HFFc6 (cell line): ENCODE data around the gene FAM181A. TPM values are rescaled to one million over a fixed set of nuclear protein-coding genes. Genes with fewer than 3 reads are reported as not detected.

Experiments used
- DNase-seq: peaks from one replicate; pipeline ENCODE4 v3.0.0-alpha.2; 2018
- H3K27ac Mint-ChIP-seq: 2 replicates; pipeline ENCODE4 v1.8.0; 2020; ENCODE audit warnings: mild to moderate bottlenecking, mixed read lengths
- H3K27me3 Mint-ChIP-seq: 2 replicates; pipeline ENCODE4 v1.8.0; 2021; ENCODE audit warnings: mild to moderate bottlenecking, moderate library complexity, mixed read lengths; ENCODE audit not compliant: insufficient read depth
- H3K36me3 Mint-ChIP-seq: 2 replicates; pipeline ENCODE4 v1.8.0; 2021; ENCODE audit warnings: low read depth, mixed read lengths
- H3K4me1 Mint-ChIP-seq: 2 replicates; pipeline ENCODE4 v1.8.0; 2020; ENCODE audit warnings: low read depth, mixed read lengths
- H3K4me3 Mint-ChIP-seq: 2 replicates; pipeline ENCODE4 v1.8.0; 2020; ENCODE audit warnings: mild to moderate bottlenecking, moderate library complexity, mixed read lengths
- H3K9me3 Mint-ChIP-seq: 2 replicates; pipeline ENCODE4 v1.8.0; 2020; ENCODE audit warnings: mild to moderate bottlenecking, mixed read lengths
- CTCF ChIP-seq: fragments of 200-600 bp; sonication (generic); IDR thresholded peaks from 2 replicates; pipeline ENCODE4 v1.5.0; 2021; ENCODE audit warnings: antibody characterized with exemption, mild to moderate bottlenecking
- total RNA-seq, 6 experiments: library from RNA; stranded (reverse); fragmentation: NEBNext Ultra II Directional; extraction: Animal tissue kit (Norgen Biotek cat#: 25700); gene quantifications; 2 replicates in 1 of 6; 3 replicates in 5 of 6; pipeline ENCODE4 v1.2.3, GENCODE V29; 2021

The FAM181A gene
- total RNA-seq, 6 experiments from 2014 or later, result not detected

GRCh38 chr14:93928184-93929047 is 1.3 kb downstream of the FAM181A start:
- no peak for DNase-seq
- H3K27ac Mint-ChIP-seq, result no peak overlapping the region
- peaks cover 25% of the 10 kb centered on the region for H3K27me3 Mint-ChIP-seq
- no peaks in the 10 kb centered on the region for H3K36me3 Mint-ChIP-seq
- H3K9me3 Mint-ChIP-seq, result no peaks in the 10 kb centered on the region
- TF ChIP-seq CTCF, result no peak
- no peak overlapping the region for H3K4me3 Mint-ChIP-seq
- H3K4me1 Mint-ChIP-seq, result no peaks in the 10 kb centered on the region

- no peak overlapping the region for H3K27ac Mint-ChIP-seq
- no peaks in the 10 kb centered on the region for H3K36me3 Mint-ChIP-seq
- H3K4me3 Mint-ChIP-seq, result no peak overlapping the region
- peaks cover 29% of the 10 kb centered on the region for H3K27me3 Mint-ChIP-seq
- TF ChIP-seq CTCF, result no peak
- no peaks in the 10 kb centered on the region for H3K4me1 Mint-ChIP-seq
- no peak for DNase-seq
- no peaks in the 10 kb centered on the region for H3K9me3 Mint-ChIP-seq
These were observed 1.9 kb downstream of the FAM181A start for GRCh38 chr14:93929048-93929535.

- Mint-ChIP-seq H3K4me3 (no peak overlapping the region), H3K27me3 (peaks cover 34% of the 10 kb centered on the region), H3K27ac (no peak overlapping the region), H3K4me1 (no peaks in the 10 kb centered on the region), H3K36me3 (no peaks in the 10 kb centered on the region), H3K9me3 (no peaks in the 10 kb centered on the region)
- TF ChIP-seq CTCF, result no peak
- no peak for DNase-seq
These were observed 2.5 kb downstream of the FAM181A start for GRCh38 chr14:93929657-93930056.

- no peak overlapping the region for H3K4me3 Mint-ChIP-seq
- no peaks in the 10 kb centered on the region for H3K36me3 Mint-ChIP-seq
- H3K27me3 Mint-ChIP-seq, result peaks cover 36% of the 10 kb centered on the region
- no peak for DNase-seq
- no peak for TF ChIP-seq CTCF
- no peaks in the 10 kb centered on the region for H3K4me1 Mint-ChIP-seq
- no peak overlapping the region for H3K27ac Mint-ChIP-seq
- no peaks in the 10 kb centered on the region for H3K9me3 Mint-ChIP-seq
These were observed 3.3 kb downstream of the FAM181A start for GRCh38 chr14:93930296-93930988.

- Mint-ChIP-seq H3K27me3 (peaks cover 35% of the 10 kb centered on the region), H3K27ac (no peak overlapping the region), H3K4me1 (no peaks in the 10 kb centered on the region), H3K9me3 (no peaks in the 10 kb centered on the region), H3K4me3 (no peak overlapping the region), H3K36me3 (no peaks in the 10 kb centered on the region)
- TF ChIP-seq CTCF, result no peak
- no peak for DNase-seq
These were observed 3.8 kb downstream of the FAM181A start for GRCh38 chr14:93930989-93931307.
